BLaER1 treated with 17β-estradiol and CSF1 and Interleukin-3, amounts not matched to agents 10 nM and 100 nM (cell line): Measurements from ENCODE around the gene LY6G5B.

ENCODE experiments used
- H3K27ac ChIP-seq, 11 experiments: shearing (Covaris generic); formaldehyde crosslinking; 2 replicates each; pipeline ENCODE4 v1.8.1; 2022
- H3K27me3 ChIP-seq, 11 experiments: shearing (Covaris generic); formaldehyde crosslinking; 2 replicates each; pipeline ENCODE4 v1.8.1; 2022
- H3K36me3 ChIP-seq, 11 experiments: shearing (Covaris generic); formaldehyde crosslinking; 2 replicates each; pipeline ENCODE4 v1.8.1; 2022
- H3K4me1 ChIP-seq, 10 experiments: shearing (Covaris generic); formaldehyde crosslinking; 2 replicates each; pipeline ENCODE4 v1.8.1; 2022
- H3K4me2 ChIP-seq, 11 experiments: shearing (Covaris generic); formaldehyde crosslinking; 2 replicates each; pipeline ENCODE4 v1.8.1; 2022
- H3K4me3 ChIP-seq, 10 experiments: shearing (Covaris generic); formaldehyde crosslinking; 2 replicates each; pipeline ENCODE4 v1.8.1; 2022
- H3K9ac ChIP-seq, 11 experiments: shearing (Covaris generic); formaldehyde crosslinking; 2 replicates each; pipeline ENCODE4 v1.8.1; 2022
- H3K9me3 ChIP-seq, 11 experiments: shearing (Covaris generic); formaldehyde crosslinking; replicated peaks in 1 of 11; 2 replicates each; pipeline ENCODE4 v1.8.1; 2022
- H4K20me1 ChIP-seq, 11 experiments: shearing (Covaris generic); formaldehyde crosslinking; 2 replicates each; pipeline ENCODE4 v1.8.1; 2022
- Cebpa-rat ChIP-seq, 11 experiments: shearing (Covaris generic); IDR thresholded peaks; 2 replicates each; pipeline ENCODE4 v1.8.1; 2022

LY6G5B gene

GRCh38 chr6:31629014-31629413 is 40.8 kb upstream of the LY6G5B start:
- peaks cover 100% of the 10 kb centered on the region in 11 experiments for H3K36me3 ChIP-seq
- H3K27ac ChIP-seq: no peak overlapping the region
- no peak overlapping the region for H3K4me3 ChIP-seq
- H3K9ac ChIP-seq: no peak overlapping the region
- no peaks in the 10 kb centered on the region for H3K9me3 ChIP-seq
- no peaks in the 10 kb centered on the region for H3K27me3 ChIP-seq
- peaks cover 64 to 100% (median 99%) of the 10 kb centered on the region in 11 experiments; a peak in 21 of 22 replicates for H4K20me1 ChIP-seq
- no peak overlapping the region for H3K4me2 ChIP-seq
- H3K4me1 ChIP-seq: peaks cover 0 to 3% (median 0%) of the 10 kb centered on the region in 10 experiments; a peak in 1 of 20 replicates
- TF ChIP-seq Cebpa-rat (IDR thresholded peaks at IDR 0.05): no peak

GRCh38 chr6:31630177-31630934 is 39.4 kb upstream of the LY6G5B start:
- Histone ChIP-seq H3K9ac (peak overlapping the region in 2 of 11 experiments; percentile 15 to 29; a peak in 2 of 22 replicates), H3K4me1 (no peaks in the 10 kb centered on the region), H3K4me2 (no peak overlapping the region), H3K36me3 (peaks cover 100% of the 10 kb centered on the region in 11 experiments), H3K27me3 (no peaks in the 10 kb centered on the region), H3K9me3 (no peaks in the 10 kb centered on the region), H4K20me1 (peaks cover 63 to 100% (median 99%) of the 10 kb centered on the region in 11 experiments; a peak in 21 of 22 replicates), H3K4me3 (no peak overlapping the region), H3K27ac (no peak overlapping the region)
- no peak for TF ChIP-seq Cebpa-rat (IDR thresholded peaks at IDR 0.05)

GRCh38 chr6:31631209-31631608 is 38.6 kb upstream of the LY6G5B start:
- no peak for TF ChIP-seq Cebpa-rat (IDR thresholded peaks at IDR 0.05)
- Histone ChIP-seq H3K27ac (no peak overlapping the region), H3K4me3 (no peak overlapping the region)

GRCh38 chr6:31631681-31632278 is 38.0 kb upstream of the LY6G5B start:
- H3K36me3 ChIP-seq: peaks cover 100% of the 10 kb centered on the region in 11 experiments
- peaks cover 67 to 100% (median 99%) of the 10 kb centered on the region in 11 experiments; a peak in 21 of 22 replicates for H4K20me1 ChIP-seq
- H3K9me3 ChIP-seq: no peaks in the 10 kb centered on the region
- H3K9ac ChIP-seq: peak overlapping the region in 6 of 11 experiments; percentile 1 to 48 (median 34); a peak in 6 of 22 replicates
- no peak overlapping the region for H3K4me3 ChIP-seq
- no peak for TF ChIP-seq Cebpa-rat (IDR thresholded peaks at IDR 0.05)
- no peak overlapping the region; a peak in 1 of 22 replicates for H3K27ac ChIP-seq
- H3K4me1 ChIP-seq: peaks cover 0 to 4% (median 0%) of the 10 kb centered on the region in 10 experiments; a peak in 2 of 20 replicates
- H3K4me2 ChIP-seq: no peak overlapping the region
- H3K27me3 ChIP-seq: no peaks in the 10 kb centered on the region

More at GRCh38 chr6:31631209-31631608, 38.6 kb upstream of the LY6G5B start:
- H3K9ac ChIP-seq: peak overlapping the region in 3 of 11 experiments; percentile 15 to 29 (median 22); a peak in 2 of 22 replicates
- H3K4me1 ChIP-seq: no peaks in the 10 kb centered on the region
- H3K9me3 ChIP-seq: no peaks in the 10 kb centered on the region
- H3K27me3 ChIP-seq: no peaks in the 10 kb centered on the region
- H3K4me2 ChIP-seq: no peak overlapping the region
- peaks cover 100% of the 10 kb centered on the region in 11 experiments for H3K36me3 ChIP-seq
- H4K20me1 ChIP-seq: peaks cover 66 to 100% (median 99%) of the 10 kb centered on the region in 11 experiments; a peak in 21 of 22 replicates

GRCh38 chr6:31632279-31632946 is 37.4 kb upstream of the LY6G5B start:
- H3K27ac ChIP-seq: no peak overlapping the region; a peak in 2 of 22 replicates
- no peak overlapping the region for H3K4me2 ChIP-seq
- peak overlapping the region in 7 of 11 experiments; percentile 1 to 48 (median 30); a peak in 8 of 22 replicates for H3K9ac ChIP-seq
- no peak for TF ChIP-seq Cebpa-rat (IDR thresholded peaks at IDR 0.05)
- H3K27me3 ChIP-seq: no peaks in the 10 kb centered on the region
- no peaks in the 10 kb centered on the region for H3K9me3 ChIP-seq
- no peak overlapping the region for H3K4me3 ChIP-seq
- peaks cover 72 to 100% (median 98%) of the 10 kb centered on the region in 11 experiments; a peak in 21 of 22 replicates for H4K20me1 ChIP-seq
- peaks cover 100% of the 10 kb centered on the region in 11 experiments for H3K36me3 ChIP-seq
- peaks cover 0 to 10% (median 0%) of the 10 kb centered on the region in 10 experiments; a peak in 3 of 20 replicates for H3K4me1 ChIP-seq

GRCh38 chr6:31633447-31633846 is 36.3 kb upstream of the LY6G5B start:
- no peaks in the 10 kb centered on the region for H3K9me3 ChIP-seq
- no peak overlapping the region for H3K27ac ChIP-seq
- peaks cover 0 to 10% (median 0%) of the 10 kb centered on the region in 10 experiments; a peak in 3 of 20 replicates for H3K4me1 ChIP-seq
- no peak overlapping the region for H3K4me3 ChIP-seq
- H4K20me1 ChIP-seq: peaks cover 61 to 98% (median 96%) of the 10 kb centered on the region in 11 experiments; a peak in 21 of 22 replicates
- no peak for TF ChIP-seq Cebpa-rat (IDR thresholded peaks at IDR 0.05)
- H3K9ac ChIP-seq: peak overlapping the region in 5 of 11 experiments; percentile 1 to 41 (median 15); a peak in 4 of 22 replicates
- H3K4me2 ChIP-seq: no peak overlapping the region
- peaks cover 98 to 99% (median 98%) of the 10 kb centered on the region in 11 experiments for H3K36me3 ChIP-seq
- no peaks in the 10 kb centered on the region for H3K27me3 ChIP-seq

- Histone ChIP-seq H3K36me3 (peaks cover 98 to 99% (median 98%) of the 10 kb centered on the region in 11 experiments), H3K9ac (peak overlapping the region in 7 of 11 experiments; percentile 8 to 41 (median 20); a peak in 4 of 22 replicates), H3K27ac (no peak overlapping the region), H3K4me2 (no peak overlapping the region), H3K4me1 (peaks cover 1 to 10% (median 3%) of the 10 kb centered on the region in 10 experiments; a peak in 12 of 20 replicates), H3K9me3 (no peaks in the 10 kb centered on the region), H3K4me3 (no peak overlapping the region), H3K27me3 (no peaks in the 10 kb centered on the region), H4K20me1 (peaks cover 59 to 98% (median 95%) of the 10 kb centered on the region in 11 experiments; a peak in 21 of 22 replicates)
- no peak for TF ChIP-seq Cebpa-rat (IDR thresholded peaks at IDR 0.05)
Observed at GRCh38 chr6:31634131-31634530, 35.6 kb upstream of the LY6G5B start.

GRCh38 chr6:31634969-31635575 is 34.7 kb upstream of the LY6G5B start:
- no peak overlapping the region for H3K4me3 ChIP-seq
- peak overlapping the region in 4 of 11 experiments; percentile 16 to 28 (median 22); a peak in 4 of 22 replicates for H3K9ac ChIP-seq
- no peak overlapping the region for H3K4me2 ChIP-seq
- peaks cover 98 to 99% (median 98%) of the 10 kb centered on the region in 11 experiments for H3K36me3 ChIP-seq
- peaks cover 8 to 16% (median 11%) of the 10 kb centered on the region in 10 experiments; a peak in 14 of 20 replicates for H3K4me1 ChIP-seq
- TF ChIP-seq Cebpa-rat (IDR thresholded peaks at IDR 0.05): no peak
- H3K9me3 ChIP-seq: no peaks in the 10 kb centered on the region
- H4K20me1 ChIP-seq: peaks cover 66 to 98% (median 96%) of the 10 kb centered on the region in 11 experiments; a peak in 21 of 22 replicates
- H3K27ac ChIP-seq: no peak overlapping the region
- H3K27me3 ChIP-seq: no peaks in the 10 kb centered on the region
